ENCODE data around the gene ADCY7.
"Not testable (repeated sequence)": the region's sequence is repeated elsewhere in the genome, so short reads cannot be mapped to it uniquely, and the experiment has no call there.

The ADCY7 gene

GRCh38 chr16:50229149-50229726 lies 37.1 kb upstream of the ADCY7 start:
- TF ChIP-seq CTCF (IDR thresholded peaks at IDR 0.05; ENCODE audit: borderline replicate concordance, insufficient read depth, low read depth, low read length) = no peak
- no peak overlapping the region for H3K4me3 ChIP-seq (ENCODE audit: low read depth, low read length)

DNA sequence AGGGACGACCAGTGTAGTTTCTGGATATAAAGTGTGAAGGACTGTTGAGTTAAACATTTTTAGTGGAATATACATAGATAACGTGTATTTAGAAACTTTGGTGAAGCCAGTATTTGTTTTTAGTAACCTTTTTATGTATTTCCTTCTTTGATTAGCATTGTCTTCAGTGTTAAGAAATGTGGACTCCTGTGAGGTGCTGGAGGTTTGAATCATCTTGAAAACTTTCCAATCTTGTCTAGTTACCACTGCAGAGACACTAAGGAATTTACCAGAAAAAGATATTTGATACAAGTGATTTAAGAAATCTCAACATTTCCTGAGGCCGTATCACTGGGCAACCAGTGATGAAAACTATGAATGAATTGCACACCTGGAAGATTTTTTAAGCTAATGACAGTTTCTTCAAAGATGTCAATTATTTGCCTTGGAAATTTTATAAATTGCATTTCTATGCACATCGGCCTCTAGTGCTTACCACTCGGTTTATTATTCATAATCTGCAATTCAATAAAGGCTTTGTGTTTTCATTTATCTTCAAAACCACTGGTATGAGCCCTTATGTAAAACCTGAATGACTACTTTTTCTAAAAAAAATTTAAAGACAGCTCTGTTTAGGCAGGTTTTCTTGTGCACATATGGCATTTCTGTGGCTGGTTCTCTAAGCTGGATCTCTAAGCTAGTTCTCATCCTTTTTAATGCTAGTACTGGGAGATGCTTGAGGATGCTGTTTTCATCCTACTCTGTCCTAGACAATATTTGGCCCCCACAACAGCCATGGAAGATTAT lies 31.4 kb upstream of the ADCY7 start:
- no peak overlapping the region for H3K4me3 ChIP-seq (ENCODE audit: low read depth, low read length)
- TF ChIP-seq CTCF (IDR thresholded peaks at IDR 0.05; ENCODE audit: borderline replicate concordance, insufficient read depth, low read depth, low read length) = no peak

DNA sequence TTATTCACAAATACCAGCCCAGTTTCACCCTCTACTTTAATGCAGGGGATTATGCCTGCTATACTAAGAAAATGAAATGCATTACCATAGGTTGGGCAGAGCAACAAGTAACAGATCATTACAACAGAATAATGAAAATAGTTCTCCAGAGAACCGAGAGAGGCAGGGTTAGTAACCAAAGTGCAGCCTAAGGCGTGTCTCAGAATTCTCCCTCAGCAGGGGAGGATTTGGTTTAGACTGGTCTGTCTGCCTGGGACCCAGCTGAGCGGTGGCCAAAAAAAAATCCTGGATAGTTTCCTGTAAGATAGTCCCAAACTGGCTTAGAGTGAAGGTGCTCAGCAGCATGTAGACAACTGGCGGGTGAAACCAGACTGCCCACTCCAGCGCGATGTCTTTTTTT lies 30.8 kb upstream of the ADCY7 start:
- no peak overlapping the region for H3K4me3 ChIP-seq (ENCODE audit: low read depth, low read length)
- TF ChIP-seq CTCF (IDR thresholded peaks at IDR 0.05; ENCODE audit: borderline replicate concordance, insufficient read depth, low read depth, low read length) = no peak

GRCh38 chr16:50238314-50238713 lies 28.0 kb upstream of the ADCY7 start:
- H3K4me3 ChIP-seq (ENCODE audit: low read depth, low read length) = no peak overlapping the region
- TF ChIP-seq CTCF (IDR thresholded peaks at IDR 0.05; ENCODE audit: borderline replicate concordance, insufficient read depth, low read depth, low read length) = no peak

DNA sequence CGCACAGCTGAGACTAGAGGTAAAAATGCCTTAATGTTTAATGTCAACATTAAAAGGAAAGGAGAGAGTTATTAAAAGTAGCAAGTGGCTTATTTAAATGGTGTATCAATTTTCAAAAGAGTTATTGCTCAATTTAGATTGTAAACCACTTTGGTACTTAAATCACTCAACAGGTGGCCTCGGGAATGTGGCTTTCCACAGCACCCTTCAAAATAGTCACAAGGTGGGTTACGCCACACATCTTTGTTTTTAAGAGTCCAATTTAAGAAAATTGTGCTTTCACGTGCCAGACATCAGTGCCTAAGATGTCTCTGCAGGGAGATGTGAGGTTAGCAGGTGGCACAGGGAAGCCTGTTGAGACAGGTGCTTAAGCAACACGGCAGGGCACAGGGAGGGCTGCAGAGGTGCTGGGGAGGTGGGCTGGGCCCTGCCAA lies 27.5 kb upstream of the ADCY7 start:
- H3K4me3 ChIP-seq (ENCODE audit: low read depth, low read length) = no peak overlapping the region
- TF ChIP-seq CTCF (IDR thresholded peaks at IDR 0.05; ENCODE audit: borderline replicate concordance, insufficient read depth, low read depth, low read length) = no peak

DNA sequence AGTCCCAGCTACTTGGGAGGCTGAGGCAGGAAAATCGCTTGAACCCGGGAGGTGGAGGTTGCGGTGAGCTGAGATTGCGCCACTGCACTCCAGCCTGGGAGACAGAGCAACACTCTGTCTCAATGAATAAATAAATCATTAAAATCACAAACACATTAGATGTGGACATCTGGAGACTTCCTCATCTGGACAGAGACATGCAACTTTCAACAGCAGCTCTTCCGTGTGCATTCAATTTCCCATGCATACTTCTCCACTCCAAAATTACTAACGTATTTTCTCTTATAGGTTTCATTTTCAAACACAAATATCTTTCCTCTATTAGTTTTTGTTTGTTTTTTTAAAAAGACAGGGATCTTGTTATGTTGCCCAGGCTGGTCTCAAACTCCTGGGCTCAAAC lies 23.3 kb upstream of the ADCY7 start:
- not testable (repeated sequence) for H3K4me3 ChIP-seq (ENCODE audit: low read depth, low read length)

- no peak for TF ChIP-seq CTCF (IDR thresholded peaks at IDR 0.05; ENCODE audit: borderline replicate concordance, insufficient read depth, low read depth, low read length)
- no peak overlapping the region for H3K4me3 ChIP-seq (ENCODE audit: low read depth, low read length)
Measured at GRCh38 chr16:50244140-50244503, 22.2 kb upstream of the ADCY7 start.

Measured in GM12875 (cell line).